Renal cortex interstitium (tissue), 11 donors: ENCODE results near the gene CTNNA3. TPM values are rescaled to one million over a fixed set of nuclear protein-coding genes. Genes with fewer than 3 reads are reported as not detected.

Source experiments
- DNase-seq, 11 donors: peaks; one replicate each; pipeline ENCODE4 v3.0.0-alpha.2; 2013; ENCODE audit warnings: low read depth in 9 of 11, low spot score in 4 of 11; ENCODE audit errors: extremely low read depth in 1 of 11
- polyA plus RNA-seq, 3 donors: library from polyadenylated mRNA; unstranded; fragments of 120-200 nt; gene quantifications; one replicate each; pipeline ENCODE4 v1.2.1, GENCODE V29; 2013; ENCODE audit not compliant: insufficient read length in 3 of 3

The CTNNA3 gene
- polyA plus RNA-seq, 3 donors: 2.1 to 4.3 (median 2.9) TPM

DNA sequence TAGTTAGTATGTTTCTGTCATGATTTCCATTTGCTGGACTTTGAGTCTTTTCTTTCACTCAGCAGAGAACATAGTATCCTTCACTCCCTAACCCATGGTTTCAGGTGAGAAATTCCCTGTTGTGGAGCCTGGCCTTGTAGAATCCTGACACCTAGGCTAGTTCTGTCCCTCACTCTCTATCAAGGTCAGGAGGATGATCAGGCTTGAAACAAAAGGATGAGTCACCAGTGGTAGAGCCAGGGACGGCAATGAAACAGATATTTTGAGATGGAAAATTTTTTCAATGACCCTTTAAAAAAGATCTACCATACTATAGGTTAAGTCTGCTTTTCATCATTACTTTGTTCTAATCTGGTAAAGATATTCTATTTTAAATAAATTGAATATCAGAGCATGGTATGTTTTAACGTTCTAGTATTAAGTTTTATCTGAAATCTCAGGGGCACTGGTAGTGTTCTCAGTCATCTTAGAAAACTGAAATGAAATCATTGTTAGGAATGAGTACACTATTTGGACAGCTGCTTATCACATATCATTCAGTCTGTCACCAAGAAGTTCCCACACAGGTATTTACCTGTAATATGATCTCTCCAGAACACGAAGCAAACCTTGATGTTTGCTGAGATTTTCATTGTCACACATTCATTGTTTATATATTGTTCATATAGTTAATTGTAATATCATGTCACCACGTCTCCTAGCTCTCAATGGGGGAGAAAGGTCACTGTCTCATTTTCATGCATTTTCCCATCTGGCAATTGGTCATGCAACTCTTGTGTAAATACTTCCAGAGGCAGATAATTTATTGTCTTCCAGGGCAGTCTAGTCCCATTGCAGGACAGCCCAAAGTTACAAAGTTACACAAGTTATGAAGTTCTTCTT lies 1070.0 kb downstream of the CTNNA3 start:
- DNase-seq: no peak

DNA sequence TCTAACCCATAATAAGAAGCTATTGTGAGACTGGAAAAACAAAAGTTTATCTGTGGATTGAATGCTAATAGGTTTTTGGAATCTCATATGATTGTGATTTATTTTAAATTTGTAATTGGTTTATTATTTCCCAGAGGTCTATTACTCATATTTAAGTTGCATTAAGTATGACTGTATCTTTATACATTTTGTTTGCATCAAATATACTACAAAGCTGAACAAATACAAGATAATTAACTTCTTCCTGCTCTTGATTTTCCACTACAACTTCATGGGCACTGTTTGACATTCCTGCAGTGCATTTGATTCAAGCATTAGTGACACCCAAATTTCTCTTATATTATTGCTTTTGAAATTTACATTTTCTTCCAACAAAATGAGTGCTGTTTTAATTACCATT lies 1073.9 kb downstream of the CTNNA3 start:
- DNase-seq: no peak

DNA sequence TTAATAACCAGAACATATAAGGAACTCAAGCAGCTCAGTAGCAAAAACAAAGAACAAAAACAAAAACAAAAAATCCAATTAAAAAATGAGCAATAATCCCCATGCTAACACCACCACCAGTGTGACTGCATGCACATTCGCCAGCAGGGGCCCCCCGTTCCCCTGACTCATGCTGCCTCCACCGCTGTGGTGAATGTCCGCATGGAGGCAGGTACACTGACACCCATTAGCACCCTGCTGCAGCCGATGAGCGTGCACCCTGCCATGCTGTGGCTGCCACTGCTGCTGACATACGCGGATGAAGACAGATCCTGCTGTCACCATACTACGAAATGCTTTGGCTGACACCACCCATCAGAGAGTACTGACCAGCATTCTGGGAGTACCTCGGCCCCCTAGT lies 1091.8 kb downstream of the CTNNA3 start:
- no peak for DNase-seq

DNA sequence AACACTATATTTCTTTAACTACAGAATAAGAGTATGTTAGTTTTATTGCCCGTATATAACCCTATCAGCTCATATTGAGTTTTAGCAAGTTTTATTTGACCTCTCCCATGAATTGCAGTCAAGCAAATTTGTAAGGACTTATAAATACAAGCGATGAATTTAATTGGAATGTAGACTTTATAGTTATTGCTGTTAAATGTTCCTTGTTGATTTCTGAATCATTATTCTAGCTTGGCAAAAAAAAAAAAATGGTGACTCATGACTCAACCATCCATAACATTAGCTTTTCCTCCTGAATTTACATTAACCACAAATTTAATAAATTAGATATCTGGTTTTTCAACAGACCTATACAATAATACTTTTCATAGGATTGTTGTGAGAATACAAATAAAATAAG lies 1104.1 kb downstream of the CTNNA3 start:
- DNase-seq: peak in 3 of 11 donors; percentile 0 to 8 (median 6)

DNA sequence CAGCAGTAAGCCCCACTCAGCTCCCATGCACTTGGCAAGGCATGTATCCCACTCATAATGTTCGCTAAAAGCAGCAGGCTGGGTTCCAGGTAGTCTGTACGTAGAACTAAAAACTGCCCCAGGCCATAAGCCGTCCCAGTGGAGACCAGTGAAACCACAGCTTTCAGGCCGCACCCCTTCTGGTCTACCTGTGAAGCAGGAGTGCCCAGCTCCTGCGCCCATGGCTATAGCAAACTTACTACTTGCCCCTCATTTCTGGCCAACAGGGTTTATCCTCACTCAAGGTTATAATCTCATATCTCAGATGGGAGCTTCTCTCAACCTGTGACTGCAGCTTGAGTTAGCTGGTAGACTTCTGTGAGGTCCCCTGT lies 1108.3 kb downstream of the CTNNA3 start:
- DNase-seq: no peak

DNA sequence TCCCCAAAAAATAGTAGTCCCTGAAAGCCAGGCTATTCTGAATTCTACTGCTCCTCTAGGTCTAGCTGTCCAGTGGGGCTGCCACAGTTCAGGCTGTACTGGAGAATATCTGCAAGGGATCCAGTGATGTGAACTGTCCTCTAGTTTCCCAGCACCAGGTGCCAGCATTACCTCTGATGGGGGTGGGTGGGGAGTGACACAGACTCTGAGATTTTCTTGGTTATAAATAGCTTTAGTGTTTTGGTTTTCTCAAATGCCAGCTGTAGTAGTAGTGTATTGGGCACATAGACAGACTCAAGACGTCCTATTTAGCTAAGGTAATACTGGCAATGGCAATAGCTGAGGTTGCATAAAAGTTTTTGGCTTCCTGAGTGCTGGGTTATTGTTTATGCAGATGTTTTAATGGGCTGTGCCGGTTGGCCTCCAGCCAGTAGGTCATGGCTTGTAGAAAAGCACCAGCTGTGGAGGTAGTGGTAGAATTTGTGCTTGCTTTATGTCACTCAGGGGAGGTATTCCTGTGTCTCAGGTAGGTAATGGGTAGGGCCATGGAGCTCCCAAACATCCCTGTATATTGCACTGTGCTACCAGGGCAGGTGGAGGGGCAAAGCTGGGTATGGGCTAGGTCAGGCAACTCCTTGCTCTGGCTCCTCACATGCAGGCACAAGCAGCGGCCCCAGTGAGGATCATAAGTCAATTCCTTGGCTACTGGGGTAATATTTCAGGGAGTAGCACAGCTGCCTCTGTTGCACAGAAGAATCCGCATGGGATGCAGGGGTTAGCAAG lies 1108.9 kb downstream of the CTNNA3 start:
- no peak for DNase-seq

DNA sequence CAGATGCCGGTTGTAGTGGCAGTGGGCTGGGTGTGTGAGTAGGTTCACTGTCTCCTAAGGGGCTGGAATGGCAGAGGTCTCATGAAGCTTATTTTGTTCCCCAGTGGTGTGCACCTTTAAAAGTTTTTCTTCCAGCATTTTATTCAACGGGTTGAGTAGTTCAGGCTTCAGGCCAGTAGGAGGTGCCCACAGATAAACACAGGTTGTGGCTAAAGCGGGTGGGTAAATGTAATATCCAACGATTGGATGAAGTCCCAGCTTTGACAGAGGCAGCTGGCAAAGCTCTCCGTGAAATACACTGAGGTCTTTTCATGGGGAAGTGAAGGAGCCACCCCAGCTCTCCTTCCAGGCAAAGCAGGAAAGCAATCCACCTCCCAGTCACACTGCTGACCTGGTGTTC lies 1109.9 kb downstream of the CTNNA3 start:
- DNase-seq: no peak

DNA sequence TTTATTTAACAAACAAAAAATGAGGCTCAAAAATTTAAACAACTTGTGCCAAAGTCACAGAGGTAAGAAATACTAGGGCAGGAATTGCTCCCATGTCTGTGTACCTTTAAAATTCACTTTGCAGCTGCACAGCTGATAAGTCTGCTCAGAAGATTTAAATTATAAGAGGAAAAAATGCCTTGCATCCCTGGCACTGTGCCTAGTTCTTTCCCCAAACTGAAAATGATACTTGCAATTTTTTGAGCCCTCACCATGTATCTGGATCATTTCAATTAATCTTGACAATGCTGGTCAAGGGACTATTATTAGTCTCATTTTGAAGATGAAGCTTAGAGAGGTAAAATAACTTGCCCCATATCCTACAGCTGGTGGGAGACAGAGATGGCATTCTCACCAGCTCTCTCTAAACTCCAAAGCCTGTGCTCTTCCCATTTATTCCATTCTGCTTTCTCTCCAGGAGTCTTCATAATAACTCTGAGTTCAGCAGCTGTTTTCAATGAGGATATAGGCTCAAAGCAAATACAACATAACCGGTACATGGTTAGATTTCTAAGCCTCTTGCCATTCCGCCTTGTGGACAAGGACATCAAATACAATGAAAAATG lies 1120.6 kb downstream of the CTNNA3 start:
- no peak for DNase-seq

DNA sequence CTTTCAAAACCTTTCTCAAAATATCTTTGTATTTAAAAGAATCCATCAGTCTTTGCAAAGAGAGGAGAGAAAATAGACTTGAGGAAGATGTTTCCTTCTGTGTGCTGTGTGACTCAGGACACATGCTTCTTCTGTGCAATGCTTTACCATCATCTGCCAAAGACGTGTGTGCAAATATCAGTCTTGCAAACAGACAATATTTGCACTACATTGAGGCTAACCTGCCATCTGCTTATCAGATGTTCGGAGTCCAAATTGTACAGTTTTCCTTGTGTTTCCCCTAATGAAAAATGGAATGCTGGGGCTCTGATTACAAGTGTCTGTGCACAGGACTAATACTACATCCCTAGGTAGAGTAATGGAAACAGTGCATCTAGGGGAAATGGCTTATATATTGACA lies 1123.3 kb downstream of the CTNNA3 start:
- DNase-seq: no peak

DNA sequence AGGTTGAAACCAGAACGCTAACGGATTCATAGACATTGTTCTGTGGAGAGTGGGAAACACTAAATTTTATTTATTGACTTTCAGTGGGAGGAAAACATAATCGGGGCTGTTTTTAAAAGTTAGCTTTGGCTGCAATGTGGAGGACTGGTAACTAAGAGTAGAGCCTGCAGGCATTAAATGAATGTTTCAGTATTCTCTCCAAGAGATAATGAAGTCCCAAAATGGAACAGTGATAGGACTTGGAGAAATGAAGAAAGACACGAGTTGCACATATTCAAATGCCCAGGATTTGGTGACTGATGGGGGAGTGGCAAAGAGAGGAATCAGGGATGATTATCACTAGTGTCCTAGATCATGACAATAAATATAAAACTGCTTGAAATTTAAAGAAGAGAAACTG lies 1130.0 kb downstream of the CTNNA3 start:
- peak in 1 of 11 donors; percentile 2 for DNase-seq

DNA sequence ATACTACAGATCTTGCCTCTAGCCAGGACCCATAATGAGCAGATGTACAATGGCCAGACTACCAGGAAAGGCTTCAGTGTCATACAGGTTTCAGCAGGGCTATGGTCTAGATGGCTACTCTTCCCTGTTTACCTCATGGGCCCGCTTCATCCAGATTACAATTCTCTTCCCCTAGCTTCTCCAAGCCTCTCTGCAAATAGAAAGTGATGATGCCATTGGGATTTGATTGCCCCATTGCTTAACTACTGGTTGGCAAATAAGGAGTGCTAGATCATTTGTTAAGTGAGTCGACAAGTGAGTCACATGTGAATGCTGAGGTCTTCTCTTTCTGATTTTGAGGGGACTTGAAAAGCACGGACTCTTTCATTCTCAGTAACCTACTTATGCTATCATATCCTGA lies 1131.7 kb downstream of the CTNNA3 start:
- no peak for DNase-seq

DNA sequence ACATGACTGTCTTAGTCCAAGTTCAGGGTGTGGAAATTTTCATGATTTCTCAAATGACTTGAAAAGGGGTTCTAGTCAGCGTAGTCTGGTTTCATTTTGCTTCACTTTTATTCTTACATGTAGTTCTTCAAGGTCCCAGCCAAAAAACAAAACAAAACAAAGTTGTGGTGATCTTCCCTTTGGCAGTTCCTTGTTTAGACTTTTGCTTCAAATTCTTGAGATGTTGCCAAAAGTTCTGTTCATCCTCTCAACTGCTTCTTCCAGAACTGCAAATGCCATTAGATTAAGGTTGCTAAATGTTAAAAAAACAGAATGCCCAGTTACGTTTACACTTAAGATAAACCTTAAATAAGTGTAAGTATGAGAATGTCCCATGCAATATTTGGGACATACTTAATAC lies 1140.9 kb downstream of the CTNNA3 start:
- DNase-seq: no peak

DNA sequence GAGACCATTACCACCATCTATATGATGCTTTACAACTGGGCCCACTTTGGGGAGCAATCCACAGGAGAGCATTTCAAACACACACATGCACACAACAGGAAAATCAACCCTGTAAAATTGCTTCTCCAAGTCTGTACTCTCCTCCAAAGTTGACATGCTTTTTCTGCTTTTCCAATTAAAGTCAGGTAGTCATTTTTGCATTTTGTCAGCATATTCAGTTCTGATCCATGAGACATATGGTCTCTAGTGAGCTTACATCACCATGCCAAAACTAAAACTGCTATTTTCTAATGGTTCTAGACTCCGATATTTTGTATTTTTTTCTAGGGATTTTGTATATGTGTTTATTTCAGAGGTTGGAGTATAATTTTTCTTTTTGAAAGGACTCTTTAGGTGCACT lies 1143.7 kb downstream of the CTNNA3 start:
- no peak for DNase-seq

DNA sequence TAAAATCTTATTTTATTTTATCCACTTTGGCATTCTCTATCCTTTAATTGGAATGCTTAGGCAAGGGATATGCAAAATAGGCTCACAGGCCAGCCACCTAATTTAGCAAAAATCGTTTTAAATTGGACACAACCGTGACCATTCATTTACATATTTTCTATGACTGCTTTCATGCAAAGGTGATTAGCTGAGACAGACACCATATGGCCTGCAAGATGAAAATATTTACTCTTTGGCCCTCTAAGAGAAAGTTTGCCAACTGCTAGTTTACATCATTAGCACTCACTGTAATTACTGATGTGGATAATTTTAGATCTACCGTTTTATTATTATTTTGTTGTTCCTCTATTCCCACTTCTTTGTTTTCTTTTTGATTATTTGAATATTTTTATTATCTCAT lies 1145.6 kb downstream of the CTNNA3 start:
- no peak for DNase-seq

DNA sequence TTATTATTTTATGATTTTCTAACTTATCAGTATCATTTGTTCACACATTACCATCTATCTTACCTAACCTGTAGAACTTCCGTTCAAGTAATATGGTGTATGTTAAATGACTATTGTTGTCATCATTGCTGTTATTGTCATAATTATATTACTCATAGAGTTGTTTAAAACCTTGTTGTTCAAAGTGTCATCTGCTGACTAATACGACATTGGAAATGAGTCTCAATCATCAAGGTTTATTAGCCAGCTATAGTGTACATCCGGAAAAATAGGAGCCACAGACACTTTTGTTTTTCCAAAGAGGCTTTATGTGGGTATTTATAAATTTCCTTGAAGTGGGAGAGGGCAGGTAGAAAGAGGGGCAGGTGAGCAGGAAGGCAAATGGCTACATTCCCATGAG lies 1157.1 kb downstream of the CTNNA3 start:
- no peak for DNase-seq

DNA sequence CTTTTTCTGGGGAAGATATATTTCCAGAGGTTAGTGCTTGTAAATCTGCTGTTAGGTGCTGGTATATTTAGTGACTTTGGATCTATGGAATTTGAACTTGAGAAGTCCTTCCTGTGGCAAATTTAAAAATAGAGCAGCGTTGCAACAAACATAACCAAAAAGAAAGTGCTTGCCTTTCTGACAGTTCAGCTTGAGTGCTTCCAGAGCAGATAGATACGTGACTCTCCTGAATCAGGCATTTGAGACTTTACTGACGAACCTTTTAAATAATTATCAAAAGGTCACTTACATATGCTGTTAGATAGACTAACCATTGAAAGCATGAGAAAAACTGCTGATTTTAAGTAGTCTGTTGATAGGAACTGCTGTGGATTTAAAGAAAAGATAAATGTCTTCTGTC lies 1157.6 kb downstream of the CTNNA3 start:
- peak in 3 of 11 donors; percentile 2 to 6 (median 3) for DNase-seq

DNA sequence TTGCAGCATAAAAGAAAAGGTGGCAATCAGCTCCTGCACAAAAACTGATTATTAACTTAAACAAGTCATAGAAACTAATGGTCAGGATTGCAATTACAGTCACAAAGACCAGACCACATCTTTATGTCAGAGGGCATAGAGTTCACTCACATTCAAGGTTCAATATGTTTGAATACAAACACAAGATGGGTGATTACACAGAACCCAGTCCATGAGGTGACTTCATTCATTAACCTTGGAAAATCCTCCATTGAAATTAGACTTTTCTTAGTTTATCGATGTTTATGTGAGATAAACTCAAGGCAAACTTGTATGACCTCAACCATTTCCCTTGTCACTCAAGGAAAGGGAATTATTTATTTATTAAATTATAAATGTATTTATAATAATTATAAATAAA lies 1158.8 kb downstream of the CTNNA3 start:
- DNase-seq: no peak

DNA sequence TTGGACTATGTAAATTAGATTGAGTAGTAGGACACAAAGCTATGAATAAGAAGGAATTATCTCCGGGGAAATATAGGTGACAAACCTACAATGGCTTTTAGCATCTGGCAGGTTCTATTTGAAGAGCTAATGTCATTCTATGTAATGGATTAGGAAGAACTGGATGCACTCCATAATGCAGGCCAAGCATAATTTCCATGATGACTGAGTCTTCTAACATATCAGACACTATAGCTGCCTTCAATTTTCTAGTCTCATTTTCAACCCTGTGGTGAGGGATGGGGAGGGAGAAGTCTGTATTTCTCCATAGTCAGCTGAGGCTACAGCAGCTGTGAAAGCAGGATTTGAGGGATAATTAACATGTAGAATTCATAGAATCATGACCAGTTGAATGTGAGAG lies 1160.6 kb downstream of the CTNNA3 start:
- DNase-seq: no peak

DNA sequence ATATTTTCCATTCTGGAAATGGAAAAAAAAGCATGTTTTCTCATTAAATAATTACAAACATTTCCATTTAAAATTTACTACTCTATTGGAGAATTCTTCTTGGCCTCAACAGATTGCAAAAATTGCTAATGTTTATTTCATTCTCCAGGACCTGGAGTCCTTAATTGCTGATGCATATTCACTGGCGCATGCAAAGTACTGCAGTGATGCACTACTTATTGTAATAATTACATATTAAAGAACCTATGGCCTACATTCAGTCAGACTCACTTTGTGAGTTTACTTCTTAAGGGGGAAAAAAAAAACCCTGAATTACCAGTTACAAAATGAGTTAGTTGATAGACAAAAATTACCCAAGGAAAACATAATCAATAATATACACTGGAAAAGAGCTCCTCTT lies 1161.1 kb downstream of the CTNNA3 start:
- DNase-seq: no peak

DNA sequence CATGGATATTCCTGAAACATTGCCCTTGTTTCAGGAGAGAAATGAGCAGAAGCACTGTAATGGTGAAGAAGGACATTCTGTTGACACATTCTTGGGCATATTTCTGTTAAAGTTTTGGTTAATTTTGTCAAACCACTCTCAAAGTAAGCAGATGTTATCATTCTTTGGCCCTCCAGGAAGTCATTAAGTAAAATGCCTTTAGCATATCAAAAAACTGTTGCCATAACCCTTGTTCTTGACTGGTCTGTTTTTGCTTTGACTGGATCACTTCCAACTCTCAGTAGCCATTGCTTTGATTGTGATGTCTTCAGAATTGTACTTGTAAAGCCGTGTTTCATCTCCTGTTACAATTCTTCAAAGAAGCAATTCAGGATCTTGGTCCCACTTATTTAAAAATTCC lies 1174.5 kb downstream of the CTNNA3 start:
- DNase-seq: peak in 4 of 11 donors; percentile 1 to 7 (median 6)
